Measurements from ENCODE around the gene RBMX.

RBMX gene

GRCh38 chrX:136829413-136829812, 51.1 kb downstream of the RBMX start:
- no peak for FAIRE-seq

- FAIRE-seq: no peak
Measured at GRCh38 chrX:136828830-136829229, 51.7 kb downstream of the RBMX start.

GRCh38 chrX:136827026-136827425, 53.5 kb downstream of the RBMX start:
- no peak for FAIRE-seq

- FAIRE-seq: no peak
Measured at GRCh38 chrX:136825771-136826170, 54.8 kb downstream of the RBMX start.
